Breast epithelium (tissue), 4 donors: ENCODE measurements around the gene GINM1. TPM values are rescaled to one million over a fixed set of nuclear protein-coding genes. Genes with fewer than 3 reads are reported as not detected.

Experiments
- DNase-seq, 2 donors: peaks; one replicate each; pipeline ENCODE4 v3.0.0-alpha.2; 2019; ENCODE audit warnings: low spot score in 2 of 2
- H3K27ac ChIP-seq, 2 donors: fragments of 200-600 bp; sonication (generic) in 1 of 2; one replicate each; pipeline ENCODE4 v1.5.1; 2016 to 2019; ENCODE audit warnings: mild to moderate bottlenecking in 1 of 2
- H3K27me3 ChIP-seq, 2 donors: fragments of 200-600 bp; sonication (generic) in 1 of 2; one replicate each; pipeline versions ENCODE4 v1.5.1 to v1.6.0; 2017 to 2019; ENCODE audit warnings: control low read depth in 1 of 2, mild to moderate bottlenecking in 1 of 2
- H3K36me3 ChIP-seq: fragments of 200-600 bp; one replicate; pipeline ENCODE4 v1.5.1; 2019
- H3K4me1 ChIP-seq, 2 donors: fragments of 200-600 bp; sonication (generic); one replicate each; pipeline ENCODE4 v1.5.1; 2016 to 2019; ENCODE audit warnings: control low read depth in 1 of 2
- H3K4me3 ChIP-seq, 3 donors: fragments of 200-600 bp; sonication (generic); 1 replicate in 2 of 3; 2 replicates in 1 of 3; pipeline ENCODE4 v1.5.1; 2016 to 2019; ENCODE audit warnings: mild to moderate bottlenecking in 3 of 3, moderate library complexity in 2 of 3
- H3K9me3 ChIP-seq, 2 donors: fragments of 200-600 bp; sonication (generic) in 1 of 2; one replicate each; pipeline ENCODE4 v1.5.1; 2016 to 2019; ENCODE audit warnings: control low read depth in 1 of 2
- CTCF ChIP-seq, 3 donors: fragments of 450-650 bp; IDR thresholded peaks; one replicate each; pipeline ENCODE4 v1.5.1; 2016 to 2017; ENCODE audit warnings: antibody characterized with exemption in 3 of 3, mild to moderate bottlenecking in 3 of 3, moderate library complexity in 3 of 3
- POLR2A ChIP-seq: fragments of 450-650 bp; IDR thresholded peaks from one replicate; pipeline ENCODE4 v1.6.1; 2016; ENCODE audit warnings: antibody characterized with exemption, mild to moderate bottlenecking, moderate library complexity
- POLR2AphosphoS5 ChIP-seq, 3 donors: sonication (generic); formaldehyde crosslinking; IDR thresholded peaks; one replicate each; pipeline ENCODE4 v1.6.1; 2017; ENCODE audit warnings: antibody characterized with exemption in 3 of 3
- intact Hi-C: fragments of 100-400 bp; cut with DNase I; formaldehyde crosslinking; loops from one replicate; pipeline ENCODE4 v1.15.1; 2023; ENCODE audit warnings: low total_unique reads
- total RNA-seq, 3 donors: library from RNA; depleted of rRNA; stranded (reverse); fragments of >200 nt; gene quantifications; one replicate each; pipeline ENCODE4 v1.1.0, GENCODE V29; 2016

Gene GINM1
- total RNA-seq, 3 donors from 2014 or later: 53.1 to 75.8 (median 54.7) TPM

GRCh38 chr6:149627672-149628071, 61.5 kb downstream of the GINM1 start:
- intact Hi-C loops: no loop called here
- no peaks in the 10 kb centered on the region for H3K36me3 ChIP-seq

GRCh38 chr6:149628875-149629510, 62.8 kb downstream of the GINM1 start:
- Histone ChIP-seq H3K9me3 (no peaks in the 10 kb centered on the region), H3K4me1 (no peaks in the 10 kb centered on the region), H3K27ac (no peak overlapping the region), H3K36me3 (no peaks in the 10 kb centered on the region), H3K4me3 (no peak overlapping the region), H3K27me3 (no peaks in the 10 kb centered on the region)
- intact Hi-C loops: no loop called here
- no peak for TF ChIP-seq POLR2AphosphoS5 (IDR thresholded peaks at IDR 0.05)
- TF ChIP-seq CTCF (IDR thresholded peaks at IDR 0.05): no peak
- TF ChIP-seq POLR2A: no peak
- no peak for DNase-seq

More at GRCh38 chr6:149627672-149628071, 61.5 kb downstream of the GINM1 start:
- Histone ChIP-seq H3K4me1 (no peaks in the 10 kb centered on the region), H3K4me3 (no peak overlapping the region), H3K27me3 (no peaks in the 10 kb centered on the region), H3K9me3 (no peaks in the 10 kb centered on the region), H3K27ac (no peak overlapping the region)
- no peak for DNase-seq
- TF ChIP-seq POLR2AphosphoS5 (IDR thresholded peaks at IDR 0.05) (no peak), POLR2A (no peak), CTCF (IDR thresholded peaks at IDR 0.05) (no peak)

- Histone ChIP-seq H3K4me3 (no peak overlapping the region), H3K27ac (no peak overlapping the region), H3K36me3 (no peaks in the 10 kb centered on the region), H3K27me3 (no peaks in the 10 kb centered on the region), H3K4me1 (no peaks in the 10 kb centered on the region), H3K9me3 (no peaks in the 10 kb centered on the region)
- TF ChIP-seq POLR2A (no peak), POLR2AphosphoS5 (IDR thresholded peaks at IDR 0.05) (no peak), CTCF (IDR thresholded peaks at IDR 0.05) (no peak)
- no peak for DNase-seq
- intact Hi-C loops: no loop called here
Measured at GRCh38 chr6:149634315-149634714, 68.1 kb downstream of the GINM1 start.

- intact Hi-C loops: no loop called here
- H3K4me3 ChIP-seq: no peak overlapping the region
- TF ChIP-seq POLR2AphosphoS5 (IDR thresholded peaks at IDR 0.05) (no peak), POLR2A (no peak), CTCF (IDR thresholded peaks at IDR 0.05) (no peak)
Measured at GRCh38 chr6:149636124-149636523, 69.9 kb downstream of the GINM1 start.

More at GRCh38 chr6:149636124-149636523, 69.9 kb downstream of the GINM1 start:
- Histone ChIP-seq H3K27me3 (no peaks in the 10 kb centered on the region), H3K4me1 (no peaks in the 10 kb centered on the region), H3K36me3 (no peaks in the 10 kb centered on the region), H3K27ac (no peak overlapping the region), H3K9me3 (no peaks in the 10 kb centered on the region)
- no peak for DNase-seq

Other genes starting within 250 kb of the GINM1 start
- gene TAB2, start 248.7 kb upstream of the GINM1 start, total RNA-seq: 10 to 100 TPM; 63.3 to 91.0 (median 75.8) TPM
- 1 to 10 TPM; 3.0 to 7.8 (median 5.6) TPM for gene SUMO4, start 166.1 kb upstream of the GINM1 start, total RNA-seq
- gene ZC3H12D, start 81.4 kb upstream of the GINM1 start, total RNA-seq: 1 to 10 TPM; 2.3 to 6.4 (median 3.8) TPM
- gene PPIL4, start 20.3 kb upstream of the GINM1 start, total RNA-seq: 10 to 100 TPM; 34.7 to 46.0 (median 36.2) TPM
- 10 to 100 TPM; 20.1 to 24.9 (median 21.1) TPM for gene KATNA1, start 82.3 kb downstream of the GINM1 start, total RNA-seq
- gene LATS1, start 151.7 kb downstream of the GINM1 start, total RNA-seq: 10 to 100 TPM; 24.3 to 36.4 (median 30.2) TPM
- gene NUP43, start 180.2 kb downstream of the GINM1 start, total RNA-seq: 10 to 100 TPM; 15.5 to 27.8 (median 22.6) TPM
- 100 to 1,000 TPM; 111 to 148 (median 121) TPM for gene PCMT1, start 183.4 kb downstream of the GINM1 start, total RNA-seq